Tibial artery (tissue), 4 donors: ENCODE data around the gene PTGDR2.

Experiments used
- DNase-seq, 2 donors: peaks; one replicate each; pipeline ENCODE4 v3.0.0-alpha.2; 2019
- H3K27ac ChIP-seq, 2 donors: fragments of 200-600 bp; sonication (generic) in 1 of 2; 1 replicate in 1 of 2; 2 replicates in 1 of 2; pipeline ENCODE4 v1.5.1; 2018 to 2019; ENCODE audit warnings: mild to moderate bottlenecking in 1 of 2
- H3K27me3 ChIP-seq, 2 donors: fragments of 200-600 bp; sonication (generic) in 1 of 2; one replicate each; pipeline versions ENCODE4 v1.5.1 to v1.6.0; 2016 to 2019
- H3K36me3 ChIP-seq, 3 donors: fragments of 200-600 bp; sonication (generic) in 2 of 3; one replicate each; pipeline ENCODE4 v1.5.1; 2016 to 2019; ENCODE audit warnings: mild to moderate bottlenecking in 2 of 3
- H3K4me1 ChIP-seq, 4 donors: fragments of 200-600 bp; sonication (generic) in 2 of 4; 1 replicate in 3 of 4; 2 replicates in 1 of 4; pipeline ENCODE4 v1.5.1; 2016 to 2019
- H3K4me3 ChIP-seq, 2 donors: fragments of 200-600 bp; sonication (generic) in 1 of 2; 1 replicate in 1 of 2; 2 replicates in 1 of 2; pipeline ENCODE4 v1.5.1; 2018 to 2019; ENCODE audit warnings: mild to moderate bottlenecking in 2 of 2
- H3K9me3 ChIP-seq, 3 donors: fragments of 200-600 bp; sonication (generic) in 1 of 3; one replicate each; pipeline ENCODE4 v1.5.1; 2016 to 2019
- intact Hi-C: fragments of 100-400 bp; cut with DNase I; formaldehyde crosslinking; loops from one replicate; pipeline ENCODE4 v1.15.0; 2023; ENCODE audit warnings: low total_unique reads
- TF ChIP-seq, protein P1 (sequence below), 2 experiments: fragments of 200-600 bp in 1 of 2; fragments of 450-650 bp in 1 of 2; IDR thresholded peaks; one replicate each; pipeline ENCODE4 v1.5.1; 2017 to 2019; ENCODE audit warnings: antibody characterized with exemption in 2 of 2, mild to moderate bottlenecking in 1 of 2, moderate library complexity in 1 of 2

PTGDR2 gene

GRCh38 chr11:60889869-60890311, 34.1 kb upstream of the PTGDR2 start:
- TF ChIP-seq, protein P1, sequence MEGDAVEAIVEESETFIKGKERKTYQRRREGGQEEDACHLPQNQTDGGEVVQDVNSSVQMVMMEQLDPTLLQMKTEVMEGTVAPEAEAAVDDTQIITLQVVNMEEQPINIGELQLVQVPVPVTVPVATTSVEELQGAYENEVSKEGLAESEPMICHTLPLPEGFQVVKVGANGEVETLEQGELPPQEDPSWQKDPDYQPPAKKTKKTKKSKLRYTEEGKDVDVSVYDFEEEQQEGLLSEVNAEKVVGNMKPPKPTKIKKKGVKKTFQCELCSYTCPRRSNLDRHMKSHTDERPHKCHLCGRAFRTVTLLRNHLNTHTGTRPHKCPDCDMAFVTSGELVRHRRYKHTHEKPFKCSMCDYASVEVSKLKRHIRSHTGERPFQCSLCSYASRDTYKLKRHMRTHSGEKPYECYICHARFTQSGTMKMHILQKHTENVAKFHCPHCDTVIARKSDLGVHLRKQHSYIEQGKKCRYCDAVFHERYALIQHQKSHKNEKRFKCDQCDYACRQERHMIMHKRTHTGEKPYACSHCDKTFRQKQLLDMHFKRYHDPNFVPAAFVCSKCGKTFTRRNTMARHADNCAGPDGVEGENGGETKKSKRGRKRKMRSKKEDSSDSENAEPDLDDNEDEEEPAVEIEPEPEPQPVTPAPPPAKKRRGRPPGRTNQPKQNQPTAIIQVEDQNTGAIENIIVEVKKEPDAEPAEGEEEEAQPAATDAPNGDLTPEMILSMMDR (IDR thresholded peaks at IDR 0.05) = no peak
- Histone ChIP-seq H3K4me1 (no peaks in the 10 kb centered on the region), H3K9me3 (no peaks in the 10 kb centered on the region), H3K27ac (no peak overlapping the region), H3K36me3 (peaks cover 37 to 64% (median 40%) of the 10 kb centered on the region in 3 donors), H3K4me3 (no peak overlapping the region), H3K27me3 (no peaks in the 10 kb centered on the region)
- intact Hi-C loops = no loop called here
- no peak for DNase-seq

- Histone ChIP-seq H3K27ac (no peak overlapping the region), H3K27me3 (no peaks in the 10 kb centered on the region), H3K4me3 (no peak overlapping the region), H3K9me3 (no peaks in the 10 kb centered on the region), H3K36me3 (peaks cover 18 to 41% (median 19%) of the 10 kb centered on the region in 3 donors), H3K4me1 (no peaks in the 10 kb centered on the region)
- TF ChIP-seq, protein P1 (IDR thresholded peaks at IDR 0.05) = peak; percentile 28 to 31
- intact Hi-C loops = no loop called here
- no peak for DNase-seq
Observed at GRCh38 chr11:60887556-60887955, 31.8 kb upstream of the PTGDR2 start.

DNA sequence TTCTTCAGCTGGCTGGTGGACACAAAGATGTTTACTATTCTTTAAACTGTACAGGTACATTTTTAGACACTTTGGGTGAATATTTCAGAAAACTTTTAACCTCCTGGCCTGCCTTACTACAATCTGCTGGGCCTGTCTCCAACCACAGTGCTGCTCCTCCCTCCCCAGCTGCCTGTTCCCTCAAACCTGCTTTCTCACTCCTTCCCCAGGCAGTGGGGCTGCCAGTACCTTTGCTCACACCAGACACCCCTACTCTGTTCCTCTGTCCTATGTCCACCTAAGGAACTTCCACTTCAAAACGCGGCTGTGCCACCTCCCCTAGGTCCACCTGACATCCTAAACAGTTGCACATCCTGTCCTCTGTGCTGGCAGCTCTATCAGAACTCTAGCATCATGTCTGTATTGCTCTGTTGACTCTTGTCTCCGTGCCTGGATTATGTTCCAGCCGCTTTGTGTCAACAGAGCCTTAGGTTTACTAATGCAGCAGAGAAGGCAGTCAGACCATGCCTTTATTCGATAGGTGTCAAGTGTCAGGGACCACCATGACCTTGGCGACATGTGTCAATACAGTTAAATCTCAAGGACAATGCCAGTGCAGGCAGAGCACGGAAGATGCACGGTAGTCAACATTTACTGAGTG, 25.0 kb upstream of the PTGDR2 start:
- peaks cover 0 to 30% (median 7%) of the 10 kb centered on the region in 3 donors for H3K36me3 ChIP-seq
- DNase-seq = no peak
- no peaks in the 10 kb centered on the region for H3K9me3 ChIP-seq
- H3K27me3 ChIP-seq = no peaks in the 10 kb centered on the region
- H3K27ac ChIP-seq = no peak overlapping the region
- TF ChIP-seq, protein P1 (IDR thresholded peaks at IDR 0.05) = no peak
- H3K4me3 ChIP-seq = no peak overlapping the region
- no peaks in the 10 kb centered on the region for H3K4me1 ChIP-seq
- intact Hi-C loops = no loop called here

DNA sequence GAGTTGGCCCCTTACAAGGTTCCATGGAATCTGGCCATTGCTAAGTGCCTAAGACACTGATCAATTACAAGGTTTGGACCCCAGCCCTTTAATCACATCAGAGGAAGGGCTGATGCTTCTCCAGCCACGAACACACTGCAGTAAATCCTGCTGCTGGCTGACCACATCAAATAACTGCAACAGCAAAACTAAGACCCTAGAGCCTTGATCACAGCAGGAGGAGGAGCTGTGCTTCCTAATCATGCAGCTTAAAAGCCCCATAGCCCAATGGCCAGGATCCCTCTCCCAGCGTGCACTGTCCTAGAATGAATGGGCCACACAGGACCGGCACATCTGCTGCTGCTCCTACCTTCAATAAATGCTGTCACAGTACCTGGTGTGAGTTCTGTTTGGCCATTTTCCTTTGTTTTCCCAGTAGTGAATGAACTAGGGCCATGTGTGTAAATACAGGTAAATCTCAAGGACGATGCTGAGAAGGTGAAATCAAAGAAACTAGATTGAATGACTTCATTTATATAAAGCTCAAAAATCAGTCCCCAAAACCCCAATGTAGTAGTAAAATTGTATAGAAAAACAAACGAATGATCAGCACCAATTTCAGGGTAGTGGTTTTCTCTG, 24.3 kb upstream of the PTGDR2 start:
- Histone ChIP-seq H3K4me1 (no peaks in the 10 kb centered on the region), H3K27ac (no peak overlapping the region), H3K9me3 (no peaks in the 10 kb centered on the region), H3K27me3 (no peaks in the 10 kb centered on the region), H3K4me3 (no peak overlapping the region), H3K36me3 (peaks cover 0 to 30% (median 7%) of the 10 kb centered on the region in 3 donors)
- TF ChIP-seq, protein P1 (IDR thresholded peaks at IDR 0.05) = no peak
- intact Hi-C loops = no loop called here
- DNase-seq = no peak

DNA sequence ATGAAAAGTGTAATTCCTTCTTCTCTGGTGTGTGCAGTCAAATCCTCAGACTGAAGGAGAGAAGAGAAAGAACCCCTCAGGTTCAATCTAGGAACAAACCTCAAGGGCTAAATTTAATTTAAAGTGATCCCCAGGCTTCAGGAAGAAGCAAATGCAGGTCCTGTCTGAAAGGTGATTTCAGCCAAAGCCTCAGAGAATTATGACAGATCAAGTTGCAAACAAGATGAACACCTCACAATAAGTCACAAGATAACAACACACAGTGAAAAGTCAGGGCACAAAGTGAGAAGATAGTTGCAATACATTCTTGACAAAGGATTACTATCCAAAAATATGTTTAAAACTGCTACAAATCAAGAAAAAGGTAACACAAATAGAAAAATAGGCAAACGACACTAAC, 23.4 kb upstream of the PTGDR2 start:
- no peaks in the 10 kb centered on the region for H3K9me3 ChIP-seq
- peaks cover 0 to 30% (median 7%) of the 10 kb centered on the region in 3 donors for H3K36me3 ChIP-seq
- no peaks in the 10 kb centered on the region for H3K4me1 ChIP-seq
- H3K27me3 ChIP-seq = no peaks in the 10 kb centered on the region
- no peak overlapping the region for H3K4me3 ChIP-seq
- DNase-seq = no peak
- intact Hi-C loops = no loop called here
- TF ChIP-seq, protein P1 (IDR thresholded peaks at IDR 0.05) = no peak
- H3K27ac ChIP-seq = no peak overlapping the region
